Parathyroid adenoma (tissue), 2 donors: ENCODE measurements around the gene VEGFD.

Source experiments
- H2AFZ ChIP-seq: fragments of 300-600 bp; sonication (generic); one replicate; pipeline ENCODE4 v1.7.0; 2017; ENCODE audit warnings: antibody characterized with exemption, mild to moderate bottlenecking
- H3K27ac ChIP-seq: fragments of 300-600 bp; sonication (generic); one replicate; pipeline ENCODE4 v1.7.0; 2017
- H3K27me3 ChIP-seq: fragments of 300-600 bp; sonication (generic); one replicate; pipeline ENCODE4 v1.7.0; 2017; ENCODE audit warnings: low read length; ENCODE audit not compliant: control insufficient read depth, insufficient read depth
- H3K36me3 ChIP-seq: fragments of 300-600 bp; sonication (generic); one replicate; pipeline ENCODE4 v1.7.0; 2017; ENCODE audit warnings: low read length; ENCODE audit not compliant: control insufficient read depth, insufficient read depth
- H3K4me1 ChIP-seq: fragments of 300-600 bp; sonication (generic); one replicate; pipeline ENCODE4 v1.7.0; 2017; ENCODE audit warnings: control low read depth
- H3K4me2 ChIP-seq: fragments of 300-600 bp; sonication (generic); one replicate; pipeline ENCODE4 v1.7.0; 2017; ENCODE audit warnings: low read length
- H3K4me3 ChIP-seq: fragments of 300-600 bp; sonication (generic); one replicate; pipeline ENCODE4 v1.7.0; 2017; ENCODE audit warnings: low read depth, low read length
- H3K79me2 ChIP-seq: fragments of 300-600 bp; sonication (generic); one replicate; pipeline ENCODE4 v1.7.0; 2017; ENCODE audit warnings: control low read depth
- H3K9ac ChIP-seq: fragments of 300-600 bp; sonication (generic); one replicate; pipeline ENCODE4 v1.7.0; 2017; ENCODE audit warnings: mild to moderate bottlenecking
- H3K9me3 ChIP-seq: fragments of 300-600 bp; sonication (generic); one replicate; pipeline ENCODE4 v1.7.0; 2017; ENCODE audit warnings: low read length; ENCODE audit not compliant: control insufficient read depth
- TF ChIP-seq, protein P1 (sequence below): fragments of 300-600 bp; sonication (generic); IDR thresholded peaks from one replicate; pipeline ENCODE4 v1.7.0; 2017; ENCODE audit warnings: antibody characterized with exemption, mild to moderate bottlenecking
- donor health status: primary hyperparathyroidism.

Gene VEGFD

GRCh38 chrX:15328821-15329220 lies 55.4 kb downstream of the VEGFD start:
- H3K9ac ChIP-seq: no peak overlapping the region
- no peak overlapping the region for H3K4me3 ChIP-seq
- no peaks in the 10 kb centered on the region for H3K9me3 ChIP-seq
- TF ChIP-seq, protein P1, sequence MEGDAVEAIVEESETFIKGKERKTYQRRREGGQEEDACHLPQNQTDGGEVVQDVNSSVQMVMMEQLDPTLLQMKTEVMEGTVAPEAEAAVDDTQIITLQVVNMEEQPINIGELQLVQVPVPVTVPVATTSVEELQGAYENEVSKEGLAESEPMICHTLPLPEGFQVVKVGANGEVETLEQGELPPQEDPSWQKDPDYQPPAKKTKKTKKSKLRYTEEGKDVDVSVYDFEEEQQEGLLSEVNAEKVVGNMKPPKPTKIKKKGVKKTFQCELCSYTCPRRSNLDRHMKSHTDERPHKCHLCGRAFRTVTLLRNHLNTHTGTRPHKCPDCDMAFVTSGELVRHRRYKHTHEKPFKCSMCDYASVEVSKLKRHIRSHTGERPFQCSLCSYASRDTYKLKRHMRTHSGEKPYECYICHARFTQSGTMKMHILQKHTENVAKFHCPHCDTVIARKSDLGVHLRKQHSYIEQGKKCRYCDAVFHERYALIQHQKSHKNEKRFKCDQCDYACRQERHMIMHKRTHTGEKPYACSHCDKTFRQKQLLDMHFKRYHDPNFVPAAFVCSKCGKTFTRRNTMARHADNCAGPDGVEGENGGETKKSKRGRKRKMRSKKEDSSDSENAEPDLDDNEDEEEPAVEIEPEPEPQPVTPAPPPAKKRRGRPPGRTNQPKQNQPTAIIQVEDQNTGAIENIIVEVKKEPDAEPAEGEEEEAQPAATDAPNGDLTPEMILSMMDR: no peak
- no peak overlapping the region for H3K4me2 ChIP-seq
- no peak overlapping the region for H2AFZ ChIP-seq
- no peaks in the 10 kb centered on the region for H3K27me3 ChIP-seq
- no peaks in the 10 kb centered on the region for H3K79me2 ChIP-seq
- no peak overlapping the region for H3K27ac ChIP-seq
- H3K36me3 ChIP-seq: no peaks in the 10 kb centered on the region
- H3K4me1 ChIP-seq: no peaks in the 10 kb centered on the region

DNA sequence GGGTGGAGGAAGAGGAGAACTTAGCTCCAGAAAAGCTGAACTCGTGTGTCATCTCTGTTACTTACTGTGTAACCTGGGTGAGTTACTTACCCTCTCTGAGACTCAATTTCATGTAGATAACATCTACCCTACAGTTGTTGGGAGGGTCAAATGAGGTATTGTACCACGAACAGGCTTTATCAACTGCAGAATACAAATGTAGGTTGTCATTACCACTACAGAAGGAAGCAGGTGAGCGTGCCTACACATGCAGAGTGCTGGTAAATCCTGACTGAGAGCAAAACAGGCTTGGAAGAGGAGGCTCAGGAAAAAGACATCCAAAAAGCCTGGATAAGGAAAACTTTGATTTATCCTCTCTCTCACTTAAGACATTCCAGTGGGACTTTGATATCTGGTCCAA lies 56.1 kb downstream of the VEGFD start:
- H3K79me2 ChIP-seq: no peaks in the 10 kb centered on the region

GRCh38 chrX:15322472-15322871 lies 61.7 kb downstream of the VEGFD start:
- Histone ChIP-seq H2AFZ (no peak overlapping the region), H3K4me3 (no peak overlapping the region), H3K36me3 (no peaks in the 10 kb centered on the region), H3K4me2 (no peak overlapping the region), H3K9me3 (no peaks in the 10 kb centered on the region), H3K79me2 (no peaks in the 10 kb centered on the region), H3K27me3 (no peaks in the 10 kb centered on the region), H3K27ac (no peak overlapping the region), H3K9ac (no peak overlapping the region), H3K4me1 (no peaks in the 10 kb centered on the region)
- TF ChIP-seq, protein P1: no peak

More for the DNA sequence above, 56.1 kb downstream of the VEGFD start:
- Histone ChIP-seq H3K27me3 (no peaks in the 10 kb centered on the region), H3K4me1 (no peaks in the 10 kb centered on the region), H3K4me3 (no peak overlapping the region), H3K27ac (no peak overlapping the region), H3K4me2 (no peak overlapping the region), H3K36me3 (no peaks in the 10 kb centered on the region), H3K9me3 (no peaks in the 10 kb centered on the region), H2AFZ (no peak overlapping the region), H3K9ac (no peak overlapping the region)
- TF ChIP-seq, protein P1: no peak

DNA sequence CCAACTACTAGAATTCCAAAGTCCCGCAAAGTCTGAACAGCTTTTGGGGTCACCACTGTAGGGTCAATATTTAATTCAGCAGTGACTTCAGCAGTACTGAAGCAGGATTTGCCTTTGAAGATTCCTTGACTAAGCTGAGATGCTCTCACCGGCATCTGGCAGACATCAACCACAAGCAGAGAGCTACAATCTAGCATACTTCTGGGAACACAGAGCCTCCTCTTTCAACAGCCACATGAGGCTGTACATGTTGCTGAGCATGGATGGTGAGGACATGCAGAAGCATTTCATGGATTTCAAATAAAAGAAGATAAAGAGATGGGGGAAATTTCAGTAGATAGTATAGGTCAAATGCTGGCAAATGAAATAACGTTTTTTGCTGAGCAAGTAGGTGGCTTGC lies 62.1 kb downstream of the VEGFD start:
- Histone ChIP-seq H3K9ac (no peak overlapping the region), H3K4me2 (no peak overlapping the region), H3K79me2 (no peaks in the 10 kb centered on the region), H3K4me3 (no peak overlapping the region), H3K9me3 (no peaks in the 10 kb centered on the region), H3K27me3 (no peaks in the 10 kb centered on the region), H3K27ac (no peak overlapping the region), H3K36me3 (no peaks in the 10 kb centered on the region), H3K4me1 (no peaks in the 10 kb centered on the region), H2AFZ (no peak overlapping the region)
- TF ChIP-seq, protein P1: no peak

DNA sequence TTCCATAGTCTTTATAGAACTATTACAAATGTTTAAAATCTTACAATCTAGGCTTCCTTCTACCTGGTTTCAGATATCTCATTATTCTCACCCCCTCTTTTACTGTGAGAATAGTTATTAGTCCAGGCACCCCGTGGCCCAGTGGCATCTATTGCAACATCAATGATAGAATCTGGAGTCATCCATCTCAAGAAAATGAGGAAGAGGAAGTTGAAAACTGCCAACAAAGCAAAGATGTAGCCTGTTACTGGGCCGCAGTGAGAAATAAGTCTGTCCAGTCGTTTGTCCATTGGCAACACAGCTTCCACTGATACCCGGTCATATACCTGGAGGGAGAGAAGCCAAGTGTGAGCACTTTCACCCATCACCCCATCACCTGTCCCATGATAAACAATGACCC lies 62.8 kb downstream of the VEGFD start:
- Histone ChIP-seq H3K27me3 (no peaks in the 10 kb centered on the region), H3K4me3 (no peak overlapping the region), H3K9me3 (no peaks in the 10 kb centered on the region), H3K79me2 (no peaks in the 10 kb centered on the region), H3K36me3 (no peaks in the 10 kb centered on the region), H3K27ac (no peak overlapping the region), H3K4me2 (no peak overlapping the region), H3K4me1 (no peaks in the 10 kb centered on the region), H2AFZ (no peak overlapping the region), H3K9ac (no peak overlapping the region)
- TF ChIP-seq, protein P1: no peak
